TTC549 (cell line): ENCODE measurements around the gene MARCHF9.
A peak's percentile ranks its signal among the peaks of the same experiment; 100 is the strongest.

ENCODE experiments used
- FAIRE-seq: peaks from 2 replicates; lab custom pipeline; 2012; peaks lifted over from hg19 to GRCh38; lab: Jason Lieb, UNC

The MARCHF9 gene

GRCh38 chr12:57737467-57738460 lies 17.1 kb upstream of the MARCHF9 start:
- FAIRE-seq = no peak

GRCh38 chr12:57738661-57739237 lies 16.2 kb upstream of the MARCHF9 start, which contains the start of gene AGAP2:
AGAP2 (minus strand) TSS chr12:57738742; CDS start chr12:57738246, 496 bp downstream.
- FAIRE-seq = no peak

- no peak for FAIRE-seq
Observed at GRCh38 chr12:57739387-57739786, 15.5 kb upstream of the MARCHF9 start.

GRCh38 chr12:57739914-57740538 lies 14.9 kb upstream of the MARCHF9 start:
- no peak for FAIRE-seq

- FAIRE-seq = no peak
Observed at GRCh38 chr12:57740656-57741412, 14.1 kb upstream of the MARCHF9 start.

- FAIRE-seq = no peak
Observed at GRCh38 chr12:57741413-57741789, 13.5 kb upstream of the MARCHF9 start.

- no peak for FAIRE-seq
Observed at GRCh38 chr12:57741844-57742738, 12.8 kb upstream of the MARCHF9 start.

GRCh38 chr12:57743769-57744168 lies 11.1 kb upstream of the MARCHF9 start:
- FAIRE-seq = no peak

GRCh38 chr12:57744194-57744776 lies 10.6 kb upstream of the MARCHF9 start:
- FAIRE-seq = no peak

GRCh38 chr12:57744777-57745484 lies 10.0 kb upstream of the MARCHF9 start, which contains the start of gene TSPAN31:
TSPAN31 (plus strand) TSS chr12:57745039; CDS start chr12:57745155, 116 bp downstream.
- FAIRE-seq = peak; percentile 82

GRCh38 chr12:57745485-57745881 lies 9.4 kb upstream of the MARCHF9 start:
- FAIRE-seq = no peak

GRCh38 chr12:57746025-57746424 lies 8.9 kb upstream of the MARCHF9 start:
- no peak for FAIRE-seq

- FAIRE-seq = no peak
Observed at GRCh38 chr12:57749061-57749460, 5.8 kb upstream of the MARCHF9 start.

- FAIRE-seq = no peak
Observed at GRCh38 chr12:57750561-57751431, 4.1 kb upstream of the MARCHF9 start.

- FAIRE-seq = no peak
Observed at GRCh38 chr12:57751432-57751787, 3.5 kb upstream of the MARCHF9 start.

- peak; percentile 91 for FAIRE-seq
Observed at GRCh38 chr12:57751788-57752667, 2.9 kb upstream of the MARCHF9 start, which contains the start of gene CDK4. CDK4 (minus strand) TSS chr12:57752310; CDS start chr12:57751717, 593 bp downstream.

- no peak for FAIRE-seq
Observed at GRCh38 chr12:57752668-57753000, 2.3 kb upstream of the MARCHF9 start.

GRCh38 chr12:57753756-57754337 lies 1.1 kb upstream of the MARCHF9 start:
- FAIRE-seq = no peak
